Measurements from ENCODE around the gene NOS1.
"Not testable (repeated sequence)": the region's sequence is repeated elsewhere in the genome, so short reads cannot be mapped to it uniquely, and the experiment has no call there.

Gene NOS1

DNA sequence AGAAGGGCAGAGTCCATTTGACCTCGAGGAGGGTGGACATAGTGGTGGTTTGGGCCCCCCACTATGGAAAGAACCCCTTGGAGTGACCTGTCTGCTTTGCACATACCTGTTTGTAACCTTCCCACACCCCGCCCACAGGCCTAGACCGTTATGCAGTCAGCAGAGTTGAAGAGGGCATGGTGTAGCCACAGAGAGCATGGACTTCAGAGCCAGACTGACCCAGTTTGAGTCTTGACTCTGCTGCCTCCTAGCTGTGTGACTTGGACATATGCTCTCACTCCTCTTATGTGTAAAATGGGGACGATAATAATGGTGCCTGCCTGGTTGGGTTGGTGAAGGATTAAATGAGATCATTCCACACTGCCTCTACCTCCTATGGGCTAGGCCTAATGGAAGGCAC is 40.9 kb upstream of the NOS1 start:
- no peak for DNase-seq (ENCODE audit: low read depth)
- H3K4me3 ChIP-seq (ENCODE audit: low read length), result no peak overlapping the region
- TF ChIP-seq, protein P1, sequence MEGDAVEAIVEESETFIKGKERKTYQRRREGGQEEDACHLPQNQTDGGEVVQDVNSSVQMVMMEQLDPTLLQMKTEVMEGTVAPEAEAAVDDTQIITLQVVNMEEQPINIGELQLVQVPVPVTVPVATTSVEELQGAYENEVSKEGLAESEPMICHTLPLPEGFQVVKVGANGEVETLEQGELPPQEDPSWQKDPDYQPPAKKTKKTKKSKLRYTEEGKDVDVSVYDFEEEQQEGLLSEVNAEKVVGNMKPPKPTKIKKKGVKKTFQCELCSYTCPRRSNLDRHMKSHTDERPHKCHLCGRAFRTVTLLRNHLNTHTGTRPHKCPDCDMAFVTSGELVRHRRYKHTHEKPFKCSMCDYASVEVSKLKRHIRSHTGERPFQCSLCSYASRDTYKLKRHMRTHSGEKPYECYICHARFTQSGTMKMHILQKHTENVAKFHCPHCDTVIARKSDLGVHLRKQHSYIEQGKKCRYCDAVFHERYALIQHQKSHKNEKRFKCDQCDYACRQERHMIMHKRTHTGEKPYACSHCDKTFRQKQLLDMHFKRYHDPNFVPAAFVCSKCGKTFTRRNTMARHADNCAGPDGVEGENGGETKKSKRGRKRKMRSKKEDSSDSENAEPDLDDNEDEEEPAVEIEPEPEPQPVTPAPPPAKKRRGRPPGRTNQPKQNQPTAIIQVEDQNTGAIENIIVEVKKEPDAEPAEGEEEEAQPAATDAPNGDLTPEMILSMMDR (IDR thresholded peaks at IDR 0.05; ENCODE audit: insufficient read depth, low read depth, low read length, missing control alignments), result no peak

DNA sequence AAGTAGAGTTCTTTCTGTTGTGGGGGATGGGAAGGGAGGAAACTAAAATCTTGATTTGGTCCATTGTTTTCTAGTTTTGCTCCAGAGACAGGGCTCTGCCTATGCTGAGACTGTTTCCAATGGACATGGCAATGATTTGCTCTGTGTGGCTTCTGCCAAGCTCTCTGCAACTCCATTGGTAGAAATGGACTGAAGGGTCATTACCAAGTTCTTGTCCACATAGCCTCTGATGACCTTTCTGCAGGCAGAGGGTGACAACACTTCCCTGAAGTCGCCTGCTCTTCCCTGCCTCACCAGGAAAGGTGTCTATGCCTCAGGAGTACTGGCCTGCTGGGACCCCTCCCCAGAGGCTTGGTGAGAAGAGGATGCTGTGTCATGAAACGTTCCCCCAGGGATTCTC is 39.5 kb upstream of the NOS1 start:
- H3K4me3 ChIP-seq (ENCODE audit: low read length), result no peak overlapping the region
- no peak for DNase-seq (ENCODE audit: low read depth)
- TF ChIP-seq, protein P1 (IDR thresholded peaks at IDR 0.05; ENCODE audit: insufficient read depth, low read depth, low read length, missing control alignments), result no peak

DNA sequence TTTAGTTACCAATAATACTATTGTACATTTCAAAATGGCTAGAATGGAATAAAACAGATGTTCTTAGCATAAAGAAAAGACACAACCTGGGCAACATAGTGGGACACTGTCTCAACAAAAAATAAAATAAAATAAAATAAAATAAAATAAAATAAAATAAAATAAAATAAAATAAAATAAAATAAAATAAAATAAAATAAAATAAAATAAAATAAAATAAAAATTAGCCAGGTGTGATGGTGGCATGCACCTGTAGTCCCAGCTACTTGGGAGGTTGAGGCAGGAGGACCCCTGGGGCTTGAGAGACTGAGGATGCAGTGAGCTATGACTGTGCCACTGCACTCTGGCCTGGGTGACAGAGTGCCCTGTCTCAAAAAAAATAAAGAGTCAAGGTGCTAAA is 37.1 kb upstream of the NOS1 start:
- not testable (repeated sequence) for H3K4me3 ChIP-seq (ENCODE audit: low read length); DNase-seq (ENCODE audit: low read depth)

DNA sequence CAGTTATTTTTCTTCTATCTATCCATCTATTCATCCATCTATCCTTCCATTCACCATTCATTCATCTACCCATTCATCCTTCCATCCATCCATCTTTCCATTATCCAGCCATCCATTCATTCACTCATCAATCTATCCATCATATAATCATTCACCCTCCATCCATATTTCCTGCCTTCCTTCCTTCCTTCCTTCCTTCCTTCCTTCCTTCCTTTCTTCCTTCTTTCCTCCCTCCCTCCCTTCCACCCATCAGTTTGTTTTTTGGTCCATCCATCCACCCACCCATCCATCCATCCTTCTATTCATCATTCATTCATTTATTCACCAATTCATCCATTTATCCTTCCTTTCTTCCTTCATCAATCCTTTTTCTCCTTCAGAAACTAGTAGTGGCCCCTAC is 34.3 kb upstream of the NOS1 start:
- H3K4me3 ChIP-seq (ENCODE audit: low read length), result no peak overlapping the region
- DNase-seq (ENCODE audit: low read depth), result no peak
- TF ChIP-seq, protein P1 (IDR thresholded peaks at IDR 0.05; ENCODE audit: insufficient read depth, low read depth, low read length, missing control alignments), result no peak

DNA sequence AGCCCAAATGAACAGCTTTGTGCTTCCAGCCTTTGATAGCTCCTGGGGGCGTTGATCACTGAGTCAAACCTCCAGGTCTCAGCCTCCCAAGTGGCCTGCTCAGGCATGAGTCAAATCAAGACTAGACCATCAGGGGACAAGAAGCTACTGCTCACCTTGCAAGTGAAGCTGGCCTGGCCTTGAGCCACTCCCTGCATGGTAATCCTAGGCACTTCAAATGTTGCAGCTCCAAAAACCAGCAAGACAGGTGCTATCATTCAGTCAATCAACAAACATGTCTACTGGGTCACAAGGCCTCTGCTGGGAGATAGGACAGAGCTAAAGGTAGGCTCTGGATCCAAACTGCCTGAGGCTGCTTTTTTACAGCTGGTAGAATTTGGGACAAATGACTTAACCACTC is 33.1 kb upstream of the NOS1 start:
- no peak for DNase-seq (ENCODE audit: low read depth)
- no peak overlapping the region for H3K4me3 ChIP-seq (ENCODE audit: low read length)
- TF ChIP-seq, protein P1 (IDR thresholded peaks at IDR 0.05; ENCODE audit: insufficient read depth, low read depth, low read length, missing control alignments), result no peak

DNA sequence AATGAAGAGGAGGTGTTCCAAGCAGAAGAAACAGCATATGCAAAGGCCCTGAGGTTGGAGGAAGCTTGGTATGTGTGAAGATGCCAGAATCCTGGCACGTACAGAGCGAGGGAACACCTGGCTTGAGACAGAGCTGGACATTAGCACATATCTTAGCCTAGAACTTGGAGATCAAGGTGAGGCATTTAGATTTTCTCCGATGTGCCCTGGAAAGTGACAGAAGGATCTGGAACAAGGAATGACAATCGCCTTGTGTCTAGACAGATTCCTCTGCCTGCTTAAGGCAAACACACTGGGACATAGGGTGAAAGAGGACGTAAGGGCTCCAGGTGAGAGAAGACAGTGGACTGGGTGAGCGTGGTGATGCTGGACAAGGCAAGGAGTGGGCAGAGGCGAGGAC is 32.2 kb upstream of the NOS1 start:
- TF ChIP-seq, protein P1 (IDR thresholded peaks at IDR 0.05; ENCODE audit: insufficient read depth, low read depth, low read length, missing control alignments), result no peak
- no peak overlapping the region for H3K4me3 ChIP-seq (ENCODE audit: low read length)
- no peak for DNase-seq (ENCODE audit: low read depth)

DNA sequence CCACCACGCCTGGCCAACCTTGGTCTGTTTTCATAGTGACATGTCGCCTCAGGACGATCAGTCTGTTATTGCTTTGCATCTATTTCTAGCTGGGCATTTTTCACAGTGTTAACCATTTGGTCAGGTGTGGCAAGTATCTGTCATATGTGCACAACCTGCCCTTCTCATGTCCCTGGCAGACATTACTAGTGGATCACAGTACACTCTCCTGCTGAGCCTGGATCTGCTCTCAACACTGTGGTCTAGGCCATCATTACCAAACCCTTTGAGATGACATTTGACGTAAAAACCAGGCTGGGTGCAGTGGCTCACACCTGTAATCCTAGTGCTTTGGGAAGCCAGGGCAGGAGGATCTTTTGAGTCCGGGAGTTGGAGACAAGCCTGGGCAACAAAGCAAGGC is 29.4 kb upstream of the NOS1 start:
- H3K4me3 ChIP-seq (ENCODE audit: low read length), result no peak overlapping the region
- TF ChIP-seq, protein P1 (IDR thresholded peaks at IDR 0.05; ENCODE audit: insufficient read depth, low read depth, low read length, missing control alignments), result no peak
- DNase-seq (ENCODE audit: low read depth), result no peak

Data from epithelial cell of esophagus (primary cell).